Fibroblast of lung (primary cell): ENCODE results near the gene SMIM13.

ENCODE experiments used
- CTCF ChIP-seq, 2 donors: IDR thresholded peaks in 1 of 2; conservative IDR thresholded peaks in 1 of 2; 1 replicate in 1 of 2; 2 replicates in 1 of 2; pipeline ENCODE4 v1.5.1; 2011 to 2012; ENCODE audit warnings: low read length in 2 of 2, control low read depth in 1 of 2, inconsistent platforms in 1 of 2, low read depth in 1 of 2, mild to moderate bottlenecking in 1 of 2
- EZH2 ChIP-seq: IDR thresholded peaks from 2 replicates; pipeline ENCODE4 v1.5.1; 2012; ENCODE audit warnings: low read length, control low read depth, mild to moderate bottlenecking; ENCODE audit errors: missing control alignments

DNA sequence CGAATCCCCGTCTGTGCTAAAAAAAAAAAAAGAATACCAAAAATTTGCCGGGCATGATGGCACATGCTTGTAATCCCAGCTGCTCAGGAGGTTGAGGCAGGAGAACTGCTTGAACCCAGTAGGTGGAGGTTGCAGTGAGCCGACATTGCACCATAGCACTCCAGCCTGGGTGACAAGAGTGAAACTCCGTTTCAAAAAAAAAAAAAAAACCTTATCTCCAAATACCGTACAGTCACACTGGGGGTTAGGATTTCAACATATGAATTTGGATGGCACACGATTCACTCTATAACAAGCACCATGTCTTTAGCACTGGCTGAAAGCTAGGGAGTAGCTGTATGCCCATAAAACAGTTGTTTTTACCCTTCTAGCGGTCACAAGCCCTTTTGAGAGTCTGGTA is 3.8 kb downstream of the SMIM13 start:
- TF ChIP-seq CTCF (conservative IDR thresholded peaks at IDR 0.05 in 1 of 2, IDR thresholded peaks at IDR 0.05 in 1 of 2; ENCODE audit: low read depth in 1 of 2, low read length in 2 of 2) (no peak), EZH2 (no peak)
